ENCODE data around the gene ACAD8. TPM values are rescaled to one million over a fixed set of nuclear protein-coding genes. Genes with fewer than 3 reads are reported as not detected.

Gene ACAD8
- total and polyA plus RNA-seq, 2 of the 8 experiments (the other 6 are each of a cell fraction or from before 2014, with no cell fraction given) = 45.8 to 52.7 TPM

DNA sequence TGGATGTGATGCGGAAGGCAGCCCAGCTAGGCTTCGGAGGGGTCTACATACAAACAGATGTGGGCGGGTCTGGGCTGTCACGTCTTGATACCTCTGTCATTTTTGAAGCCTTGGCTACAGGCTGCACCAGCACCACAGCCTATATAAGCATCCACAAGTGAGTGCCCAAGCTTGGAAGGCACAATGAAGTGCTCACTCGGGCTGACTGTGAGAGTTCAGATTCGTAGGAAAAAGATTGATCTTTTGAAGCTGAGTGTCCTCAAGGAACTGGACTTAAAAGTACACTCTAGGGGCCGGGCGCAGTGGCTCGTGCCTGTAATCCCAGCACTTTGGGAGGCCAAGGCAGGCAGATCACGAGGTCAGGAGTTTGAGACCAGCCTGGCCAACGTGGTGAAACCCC, 3.7 kb downstream of the ACAD8 start:
- CTCF ChIA-PET (ENCODE audit: partially characterized antibody) = interaction anchor here (0.9 to 1.2 kb wide), 2 partner anchors 16 to 36 kb away, joined by 3 read pairs; no protein-coding TSS in a partner anchor

More for the DNA sequence above, 3.7 kb downstream of the ACAD8 start:
- H3K4me3 ChIP-seq (ENCODE audit: extremely low read depth in 1 of 4, insufficient read depth in 2 of 4, low read depth in 3 of 4, low read length in 4 of 4) = no peak overlapping the region
- H2BK120ac ChIP-seq (replicated peaks; ENCODE audit: low read depth, low read length) = no peak overlapping the region
- H3K23me2 ChIP-seq (ENCODE audit: low read depth, low read length) = peaks cover 13% of the 10 kb centered on the region; the same call in 1 of the 2 replicates
- H4K8ac ChIP-seq (ENCODE audit: extremely low read depth, insufficient read depth, low read length) = no peak overlapping the region
- no peak overlapping the region for H2AK5ac ChIP-seq (ENCODE audit: low read depth, low read length)
- no peak overlapping the region for H3K4me2 ChIP-seq (ENCODE audit: insufficient read depth in 1 of 2, low read depth in 2 of 2, low read length in 2 of 2)
- H3K18ac ChIP-seq (ENCODE audit: extremely low read depth, low read length) = no peak overlapping the region
- H3K4me1 ChIP-seq (replicated peaks in 1 of 4; ENCODE audit: control insufficient read depth in 3 of 4, insufficient read depth in 4 of 4, low read length in 3 of 4) = peaks cover 0 to under 1% (median 0%) of the 10 kb centered on the region in 4 experiments; a peak in 1 of 7 replicates
- DNase-seq (ENCODE audit: low read depth in 1 of 2, low spot score in 2 of 2) (no peak), FAIRE-seq (no peak)
- no peak overlapping the region for H3K9ac ChIP-seq (replicated peaks in 1 of 4; ENCODE audit: extremely low read depth in 1 of 4, low read depth in 3 of 4, low read length in 3 of 4)
- H3K14ac ChIP-seq (ENCODE audit: insufficient read length) = no peak overlapping the region
- H3K79me2 ChIP-seq (ENCODE audit: control insufficient read depth in 1 of 2, insufficient read depth in 2 of 2, low read length in 2 of 2) = peaks cover under 1 to 24% of the 10 kb centered on the region in 2 experiments; a peak in 3 of 4 replicates
- H3K23ac ChIP-seq (ENCODE audit: insufficient read length) = no peak overlapping the region
- no peaks in the 10 kb centered on the region for H3K9me3 ChIP-seq (ENCODE audit: insufficient read depth in 2 of 2, low read depth in 1 of 2, low read length in 1 of 2)
- H4K91ac ChIP-seq (replicated peaks; ENCODE audit: insufficient read length, low read length) = no peak overlapping the region
- 96% methylated on average over 11 of the region's 11 CpGs; no CpG with 5 or more reads in 1 of the 2 experiments for WGBS, 2 experiments (ENCODE audit: extremely low coverage in 1 of 2, insufficient coverage in 1 of 2, insufficient read length in 1 of 2, insufficient replicate concordance in 2 of 2, low coverage in 1 of 2, low lambda C conversion rate in 2 of 2, missing lambda C conversion rate in 1 of 2)
- no peak overlapping the region for H2BK15ac ChIP-seq (ENCODE audit: low read length)
- no peak overlapping the region for H3K27ac ChIP-seq (ENCODE audit: low read depth, low read length)
- TF ChIP-seq CEBPB (IDR thresholded peaks at IDR 0.05; ENCODE audit: low read depth, low read length) (no peak), TAF7 (optimal IDR thresholded peaks at IDR 0.05; ENCODE audit: borderline replicate concordance, low read depth, low read length) (no peak), RFX5 (IDR thresholded peaks at IDR 0.05; ENCODE audit: borderline replicate concordance, low read depth, low read length) (no peak)
- H2AFZ ChIP-seq (ENCODE audit: low read length) = no peak overlapping the region
- peaks cover 2 to 4% of the 10 kb centered on the region in 2 experiments for H4K20me1 ChIP-seq (replicated peaks in 1 of 2; ENCODE audit: control insufficient read depth in 1 of 2, insufficient read depth in 2 of 2, low read length in 2 of 2)
- H2BK12ac ChIP-seq (ENCODE audit: low read depth, low read length) = no peak overlapping the region
- POLR2A ChIA-PET (ENCODE audit: partially characterized antibody) = interaction anchor here (0.7 to 2.0 kb wide), 5 partner anchors 8 to 19 kb away, joined by 3 to 4 read pairs (median 3); partner anchors contain the start of gene GLB1L3
- H2BK20ac ChIP-seq (ENCODE audit: low read length) = no peak overlapping the region
- H3K36me3 ChIP-seq (ENCODE audit: control insufficient read depth in 2 of 4, insufficient read depth in 4 of 4, low read length in 3 of 4) = peaks cover 11 to 44% (median 29%) of the 10 kb centered on the region in 4 experiments; a peak in 7 of 8 replicates
- H3K79me1 ChIP-seq (ENCODE audit: low read depth, low read length) = peaks cover 15% of the 10 kb centered on the region; the same call in 1 of the 2 replicates
- H3K4ac ChIP-seq (replicated peaks; ENCODE audit: insufficient read length, low read depth, low read length) = no peak overlapping the region
- no peak overlapping the region for H3K56ac ChIP-seq (replicated peaks; ENCODE audit: insufficient read length, low read depth, low read length)
- no peak overlapping the region for H2BK5ac ChIP-seq (ENCODE audit: low read depth, low read length)
- no peak overlapping the region for H4K5ac ChIP-seq (ENCODE audit: insufficient read length, low read depth, low read length)
- H3K27me3 ChIP-seq (replicated peaks in 1 of 4; ENCODE audit: control insufficient read depth in 3 of 4, extremely low read depth in 1 of 4, insufficient read depth in 3 of 4, low read length in 3 of 4) = no peaks in the 10 kb centered on the region

All from H1 (cell line).